CD4-positive, alpha-beta memory T cell (primary cell): ENCODE data around the gene SLC35E1. TPM values are rescaled to one million over a fixed set of nuclear protein-coding genes. Genes with fewer than 3 reads are reported as not detected.

Experiments used
- CTCF ChIA-PET: fragments of 350-600 bp; sonication (Branson Sonifier 250); formaldehyde crosslinking; loops from one replicate; lab custom pipeline; 2021; ENCODE audit warnings: inconsistent platforms; ENCODE audit not compliant: partially characterized antibody; lab: Charles Lee
- POLR2A ChIA-PET: fragments of 350-600 bp; sonication (Branson Sonifier 250); formaldehyde crosslinking; loops from one replicate; lab custom pipeline; 2021; ENCODE audit not compliant: partially characterized antibody; lab: Charles Lee
- DNase-seq, 5 donors: peaks; one replicate each; pipeline versions ENCODE4 v3.0.0 to v3.0.0-alpha.2; 2020 to 2022; ENCODE audit warnings: mixed read lengths in 1 of 5
- H3K27ac ChIP-seq: one replicate; pipeline ENCODE4 v1.7.0; 2013; ENCODE audit warnings: low read depth, low read length
- H3K27me3 ChIP-seq: 2 replicates; pipeline ENCODE4 v1.7.0; 2013; ENCODE audit warnings: mild to moderate bottlenecking, low read length, moderate library complexity; ENCODE audit not compliant: insufficient read depth
- H3K36me3 ChIP-seq: 2 replicates; pipeline ENCODE4 v1.7.0; 2013; ENCODE audit warnings: mild to moderate bottlenecking, low read length, moderate library complexity; ENCODE audit not compliant: insufficient read depth
- H3K4me1 ChIP-seq: 2 replicates; pipeline ENCODE4 v1.7.0; 2013; ENCODE audit warnings: mild to moderate bottlenecking, low read length, moderate library complexity; ENCODE audit not compliant: insufficient read depth
- H3K4me3 ChIP-seq, 2 donors: one replicate each; pipeline ENCODE4 v1.7.0; 2013; ENCODE audit warnings: low read length in 2 of 2, mild to moderate bottlenecking in 1 of 2
- H3K9me3 ChIP-seq, 2 donors: one replicate each; pipeline ENCODE4 v1.7.0; 2013; ENCODE audit warnings: low read length in 2 of 2, control low read depth in 1 of 2; ENCODE audit not compliant: control insufficient read depth in 1 of 2
- H3K27ac Mint-ChIP-seq, 7 donors: one replicate each; pipeline ENCODE4 v1.8.0; 2020 to 2021; ENCODE audit warnings: mixed read lengths in 7 of 7, mild to moderate bottlenecking in 6 of 7, inconsistent platforms in 3 of 7, moderate library complexity in 3 of 7
- H3K27me3 Mint-ChIP-seq, 2 donors: one replicate each; pipeline ENCODE4 v1.8.0; 2020 to 2021; ENCODE audit warnings: mixed read lengths in 2 of 2
- H3K36me3 Mint-ChIP-seq, 2 donors: one replicate each; pipeline ENCODE4 v1.8.0; 2020 to 2021; ENCODE audit warnings: mixed read lengths in 2 of 2, inconsistent platforms in 1 of 2, mild to moderate bottlenecking in 1 of 2
- H3K4me1 Mint-ChIP-seq, 4 donors: one replicate each; pipeline ENCODE4 v1.8.0; 2020 to 2021; ENCODE audit warnings: mixed read lengths in 4 of 4, mild to moderate bottlenecking in 1 of 4
- H3K4me3 Mint-ChIP-seq, 8 donors: one replicate each; pipeline ENCODE4 v1.8.0; 2020 to 2021; ENCODE audit warnings: mixed read lengths in 8 of 8, mild to moderate bottlenecking in 7 of 8, moderate library complexity in 6 of 8, inconsistent platforms in 3 of 8
- H3K9me3 Mint-ChIP-seq, 8 donors: one replicate each; pipeline ENCODE4 v1.8.0; 2020 to 2021; ENCODE audit warnings: mixed read lengths in 8 of 8, mild to moderate bottlenecking in 5 of 8, inconsistent platforms in 3 of 8, moderate library complexity in 1 of 8
- intact Hi-C: fragments of 100-400 bp; cut with micrococcal nuclease; formaldehyde crosslinking; loops from one replicate; pipeline ENCODE4 v1.15.1; 2023
- polyA plus RNA-seq, 2 donors: library from polyadenylated mRNA; unstranded; fragments of 300-500 nt; fragmentation: Illumina TruSeq; gene quantifications; one replicate each; pipeline ENCODE4 v1.2.3, GENCODE V29; 2021
- total RNA-seq, 2 experiments: library from RNA; stranded (reverse); gene quantifications; one replicate each; pipeline ENCODE4 v1.2.3, GENCODE V29; 2021

Gene SLC35E1
- total and polyA plus RNA-seq, 4 experiments from 2014 or later, result 15.3 to 38.8 (median 35.3) TPM

GRCh38 chr19:16599655-16600346, 27.6 kb upstream of the SLC35E1 start:
- POLR2A ChIA-PET, result interaction anchor here (0.7 to 1.1 kb wide), 2 partner anchors 24 to 1357 kb away, joined by 3 read pairs; no protein-coding TSS in a partner anchor

GRCh38 chr19:16598848-16599247, 26.6 kb upstream of the SLC35E1 start:
- Mint-ChIP-seq H3K36me3 (peaks cover 0 to 4% of the 10 kb centered on the region in 2 donors), H3K4me1 (peaks cover 40 to 75% (median 53%) of the 10 kb centered on the region in 4 donors), H3K27me3 (no peaks in the 10 kb centered on the region), H3K9me3 (no peaks in the 10 kb centered on the region), H3K27ac (peak overlapping the region in 5 of 7 donors; percentile 13 to 57 (median 42)), H3K4me3 (no peak overlapping the region)
- Histone ChIP-seq H3K4me3 (no peak overlapping the region), H3K4me1 (peaks cover 38% of the 10 kb centered on the region), H3K27ac (no peak overlapping the region), H3K36me3 (no peaks in the 10 kb centered on the region), H3K9me3 (no peaks in the 10 kb centered on the region), H3K27me3 (no peaks in the 10 kb centered on the region)
- ChIA-PET CTCF (interaction anchor here (0.8 kb wide), 1 partner anchor 13 kb away, joined by 3 read pairs; no protein-coding TSS in a partner anchor), POLR2A (interaction anchor here (0.7 to 1.1 kb wide), 2 partner anchors 25 to 1356 kb away, joined by 3 read pairs; no protein-coding TSS in a partner anchor)
- no peak for DNase-seq
- intact Hi-C loops, result no loop called here

More at GRCh38 chr19:16599655-16600346, 27.6 kb upstream of the SLC35E1 start:
- peaks cover 31 to 73% (median 48%) of the 10 kb centered on the region in 4 donors for H3K4me1 Mint-ChIP-seq
- peak overlapping the region in 5 of 7 donors; percentile 52 to 72 (median 59) for H3K27ac Mint-ChIP-seq
- no peaks in the 10 kb centered on the region for H3K36me3 ChIP-seq
- no peaks in the 10 kb centered on the region for H3K27me3 Mint-ChIP-seq
- no peaks in the 10 kb centered on the region for H3K27me3 ChIP-seq
- H3K36me3 Mint-ChIP-seq, result peaks cover 0 to 5% of the 10 kb centered on the region in 2 donors
- no peak overlapping the region for H3K4me3 ChIP-seq
- DNase-seq, result no peak
- no peaks in the 10 kb centered on the region for H3K9me3 ChIP-seq
- H3K4me3 Mint-ChIP-seq, result no peak overlapping the region
- H3K9me3 Mint-ChIP-seq, result no peaks in the 10 kb centered on the region
- intact Hi-C loops, result no loop called here
- CTCF ChIA-PET, result no interaction called here
- no peak overlapping the region for H3K27ac ChIP-seq
- H3K4me1 ChIP-seq, result peaks cover 29% of the 10 kb centered on the region

- Mint-ChIP-seq H3K4me3 (no peak overlapping the region), H3K27me3 (no peaks in the 10 kb centered on the region), H3K4me1 (peaks cover 50 to 83% (median 61%) of the 10 kb centered on the region in 4 donors), H3K36me3 (peaks cover 0 to 2% of the 10 kb centered on the region in 2 donors), H3K27ac (peak overlapping the region in 4 of 7 donors; percentile 53 to 88 (median 64)), H3K9me3 (no peaks in the 10 kb centered on the region)
- Histone ChIP-seq H3K27ac (no peak overlapping the region), H3K27me3 (no peaks in the 10 kb centered on the region), H3K9me3 (no peaks in the 10 kb centered on the region), H3K4me3 (no peak overlapping the region), H3K4me1 (peaks cover 62% of the 10 kb centered on the region), H3K36me3 (no peaks in the 10 kb centered on the region)
- CTCF ChIA-PET, result no interaction called here
- intact Hi-C loops, result no loop called here
- DNase-seq, result no peak
- POLR2A ChIA-PET, result interaction anchor here (0.9 kb wide), 1 partner anchor 29 kb away, joined by 3 read pairs; no protein-coding TSS in a partner anchor
Measured at GRCh38 chr19:16596399-16596798, 24.2 kb upstream of the SLC35E1 start.

- Mint-ChIP-seq H3K9me3 (no peaks in the 10 kb centered on the region), H3K4me1 (peaks cover 51 to 83% (median 66%) of the 10 kb centered on the region in 4 donors), H3K36me3 (peaks cover 0 to 2% of the 10 kb centered on the region in 2 donors), H3K27ac (peak overlapping the region; percentile 88 to 98 (median 96)), H3K27me3 (no peaks in the 10 kb centered on the region), H3K4me3 (peak overlapping the region; percentile 31 to 85 (median 80))
- peak overlapping the region; percentile 31 for H3K27ac ChIP-seq
- H3K4me3 ChIP-seq, result peak overlapping the region in 1 of 2 donors; percentile 17
- intact Hi-C loops, result loop anchor here (2.0 kb wide), 1 partner anchor 34 kb away; the partner anchor contains the start of gene MED26
- H3K36me3 ChIP-seq, result no peaks in the 10 kb centered on the region
- ChIA-PET POLR2A (no interaction called here), CTCF (no interaction called here)
- H3K9me3 ChIP-seq, result no peaks in the 10 kb centered on the region
- H3K4me1 ChIP-seq, result peaks cover 69% of the 10 kb centered on the region
- peak in 1 of 5 donors; percentile 55 for DNase-seq
- no peaks in the 10 kb centered on the region for H3K27me3 ChIP-seq
Measured at GRCh38 chr19:16595097-16595496, 22.9 kb upstream of the SLC35E1 start.

- H3K4me3 ChIP-seq, result peak overlapping the region; percentile 17 to 30
- peak overlapping the region; percentile 88 to 98 (median 96) for H3K27ac Mint-ChIP-seq
- peak overlapping the region; percentile 74 to 85 (median 80) for H3K4me3 Mint-ChIP-seq
- H3K27ac ChIP-seq, result peak overlapping the region; percentile 61
- no peaks in the 10 kb centered on the region for H3K27me3 Mint-ChIP-seq
- ChIA-PET POLR2A (interaction anchor here (1.1 to 1.6 kb wide), 4 partner anchors 9 to 33 kb away, joined by 3 to 5 read pairs (median 4); partner anchors contain the start of gene MED26), CTCF (no interaction called here)
- no peaks in the 10 kb centered on the region for H3K27me3 ChIP-seq
- no peaks in the 10 kb centered on the region for H3K36me3 ChIP-seq
- peaks cover 0 to 2% of the 10 kb centered on the region in 2 donors for H3K36me3 Mint-ChIP-seq
- no peaks in the 10 kb centered on the region for H3K9me3 Mint-ChIP-seq
- intact Hi-C loops, result loop anchor here (2.0 kb wide), 1 partner anchor 34 kb away; the partner anchor contains the start of gene MED26
- H3K4me1 Mint-ChIP-seq, result peaks cover 53 to 87% (median 71%) of the 10 kb centered on the region in 4 donors
- peak; percentile 68 to 80 (median 75) for DNase-seq
- H3K9me3 ChIP-seq, result no peaks in the 10 kb centered on the region
- peaks cover 73% of the 10 kb centered on the region for H3K4me1 ChIP-seq
Measured at GRCh38 chr19:16594681-16595091, 22.5 kb upstream of the SLC35E1 start.

- peaks cover 0 to 2% of the 10 kb centered on the region in 2 donors for H3K36me3 Mint-ChIP-seq
- intact Hi-C loops, result loop anchor here (2.0 kb wide), 1 partner anchor 35 kb away; the partner anchor contains the start of gene MED26
- no peaks in the 10 kb centered on the region for H3K27me3 Mint-ChIP-seq
- H3K4me1 Mint-ChIP-seq, result peaks cover 55 to 87% (median 75%) of the 10 kb centered on the region in 4 donors
- H3K4me3 ChIP-seq, result peak overlapping the region; percentile 30 to 34
- H3K27ac ChIP-seq, result peak overlapping the region; percentile 61
- CTCF ChIA-PET, result interaction anchor here (0.9 to 1.2 kb wide), 2 partner anchors 29 to 51 kb away, joined by 3 read pairs; no protein-coding TSS in a partner anchor
- no peaks in the 10 kb centered on the region for H3K9me3 ChIP-seq
- no peaks in the 10 kb centered on the region for H3K27me3 ChIP-seq
- POLR2A ChIA-PET, result interaction anchor here (0.7 to 1.8 kb wide), 7 partner anchors 9 to 36 kb away, joined by 3 to 6 read pairs (median 4); partner anchors contain the start of gene MED26
- peak; percentile 47 to 77 (median 56) for DNase-seq
- H3K9me3 Mint-ChIP-seq, result no peaks in the 10 kb centered on the region
- H3K36me3 ChIP-seq, result no peaks in the 10 kb centered on the region
- H3K4me3 Mint-ChIP-seq, result peak overlapping the region; percentile 74 to 85 (median 80)
- H3K4me1 ChIP-seq, result peaks cover 78% of the 10 kb centered on the region
- peak overlapping the region; percentile 88 to 98 (median 96) for H3K27ac Mint-ChIP-seq
Measured at GRCh38 chr19:16594131-16594586, 21.9 kb upstream of the SLC35E1 start.
